ENCODE results near the gene ABCG1.

ABCG1 gene

DNA sequence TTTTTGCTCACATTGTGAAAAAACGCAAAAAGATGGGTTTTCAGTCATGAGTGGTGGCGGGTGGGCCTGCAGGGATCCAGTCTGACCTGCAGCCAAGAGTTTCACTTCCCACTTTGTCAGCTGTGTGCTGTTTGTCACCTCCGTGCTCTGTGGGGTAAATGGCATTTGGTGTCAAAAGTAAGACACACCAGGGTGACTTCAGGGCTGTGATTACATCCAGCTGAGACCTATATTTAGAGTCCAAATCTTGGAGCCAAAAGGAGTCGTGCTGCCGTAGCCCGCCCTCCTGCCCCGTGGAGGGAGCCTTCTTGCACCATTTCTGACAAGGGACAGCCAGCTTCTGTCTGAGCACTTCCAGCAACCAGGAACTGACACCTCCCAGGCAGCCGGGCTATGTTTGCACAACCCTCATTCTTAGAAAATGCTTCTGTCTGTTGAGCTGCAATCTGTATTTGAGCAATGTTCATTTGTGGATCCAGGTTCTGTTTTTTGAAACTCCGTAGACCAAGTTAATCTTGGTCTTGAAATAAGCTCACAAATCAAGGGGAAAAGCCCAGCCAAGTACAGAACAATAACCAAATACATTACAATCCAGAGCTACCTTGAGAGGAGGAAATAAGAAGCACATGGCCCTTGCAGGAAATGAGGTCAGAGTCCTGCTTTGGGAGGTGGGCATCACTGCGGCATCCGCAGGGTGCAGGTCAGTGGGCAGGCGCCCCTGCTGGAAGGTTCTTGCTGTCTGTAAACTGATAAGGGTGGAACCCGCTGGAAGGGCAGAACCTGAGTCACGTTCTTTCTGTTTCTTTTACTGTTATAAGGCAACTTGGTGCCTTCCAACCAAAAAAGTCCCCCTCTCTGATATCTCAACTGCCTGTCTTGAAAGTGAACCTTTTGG lies 14.4 kb downstream of the ABCG1 start:
- DNase-seq, result peak; percentile 12

DNA sequence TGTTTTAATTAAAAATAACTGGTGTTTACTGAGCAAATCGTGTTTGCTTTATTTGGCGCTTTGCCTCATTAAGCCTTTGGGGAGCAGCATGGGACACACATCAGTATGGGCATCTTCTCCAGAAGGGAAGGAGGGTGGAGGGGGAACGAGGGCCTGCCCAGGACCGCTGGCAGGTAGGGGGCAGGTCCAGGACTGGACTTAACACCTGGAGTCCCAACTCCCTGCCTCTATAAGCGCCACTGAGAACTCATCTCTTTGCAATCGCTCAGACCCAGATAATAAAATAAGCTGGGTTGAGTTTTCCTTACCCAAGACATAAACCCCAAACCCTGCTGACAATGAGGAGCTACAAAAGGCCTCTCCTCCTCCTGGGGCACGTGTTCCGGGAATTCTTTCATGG lies 15.1 kb downstream of the ABCG1 start:
- DNase-seq, result no peak

DNA sequence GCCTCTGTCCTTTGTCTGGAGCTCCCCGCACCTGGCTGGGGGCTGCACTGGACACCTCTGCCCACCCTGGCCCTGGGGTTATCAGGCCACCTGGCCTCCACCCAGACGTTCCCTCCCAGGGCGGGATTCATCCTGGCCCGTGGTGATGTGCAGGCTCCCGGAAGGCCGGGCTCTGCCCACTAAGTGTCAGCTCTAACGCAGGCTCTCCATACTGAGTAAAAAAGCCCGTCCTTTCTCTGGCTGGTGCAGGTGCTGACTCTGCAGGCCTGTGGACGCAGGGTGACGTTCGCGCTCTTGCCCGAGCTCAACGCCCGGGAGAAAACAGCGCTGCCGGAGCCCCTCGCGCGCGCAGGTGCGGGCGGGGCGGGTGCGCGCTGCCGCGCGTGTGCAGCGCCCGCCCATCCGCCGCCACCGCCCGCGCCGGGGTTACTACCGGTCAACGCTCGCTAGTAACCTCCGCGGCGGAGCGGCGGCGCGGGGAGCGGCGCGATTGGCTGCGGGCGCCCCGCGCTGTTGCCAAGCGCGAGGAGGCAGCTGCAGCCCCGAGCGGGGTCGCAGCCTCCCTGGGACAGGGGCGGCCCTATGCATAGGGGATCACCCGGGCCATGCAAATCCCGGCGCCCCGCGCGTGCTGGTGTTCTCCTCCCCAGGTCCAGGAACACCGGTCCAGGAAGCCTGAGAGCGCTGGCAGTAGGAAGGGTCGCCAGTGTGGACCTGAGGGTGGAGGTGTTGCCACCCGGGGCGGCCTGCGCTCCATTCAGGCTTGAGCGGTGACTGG lies 15.7 kb downstream of the ABCG1 start:
- DNase-seq, result peak; percentile 9

DNA sequence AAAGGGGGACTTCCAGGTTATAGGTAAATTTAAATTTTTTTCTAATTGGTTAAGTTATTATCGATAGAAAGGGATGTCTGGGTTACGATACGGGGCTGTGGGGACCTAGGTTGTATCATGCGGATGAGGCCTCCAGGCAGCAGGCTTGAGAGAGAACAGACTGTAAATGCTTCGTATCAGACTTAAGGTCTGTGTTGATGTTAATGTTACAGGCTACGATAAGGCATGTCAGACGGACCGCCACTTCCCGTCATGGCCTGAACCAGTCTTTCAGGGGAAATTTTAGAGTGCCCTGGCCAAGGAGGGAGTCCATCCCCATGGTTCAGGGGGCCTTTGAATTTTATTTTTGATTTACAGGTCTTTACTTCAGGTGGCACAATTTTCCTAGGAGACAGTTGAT lies 16.7 kb downstream of the ABCG1 start:
- no peak for DNase-seq

DNA sequence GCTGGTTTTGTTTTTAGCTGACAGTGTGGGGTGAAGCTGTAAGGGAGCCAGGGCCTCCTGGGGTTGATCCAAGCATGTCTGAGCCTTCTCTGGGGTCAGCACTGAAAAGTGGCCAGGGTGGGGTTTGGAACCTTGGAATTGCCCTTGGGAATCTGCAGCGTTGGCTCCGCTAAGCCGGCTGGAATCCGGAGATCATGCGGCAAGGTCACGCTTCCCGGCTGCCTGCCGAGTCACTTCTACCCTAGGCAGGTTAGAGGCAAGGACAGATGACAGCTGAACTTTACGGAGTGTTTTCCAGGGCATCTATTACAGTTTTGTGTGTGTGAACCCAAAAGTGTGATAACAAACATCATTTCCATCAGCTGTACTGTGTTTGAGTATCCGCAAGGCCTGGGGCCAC lies 17.1 kb downstream of the ABCG1 start:
- no peak for DNase-seq

DNA sequence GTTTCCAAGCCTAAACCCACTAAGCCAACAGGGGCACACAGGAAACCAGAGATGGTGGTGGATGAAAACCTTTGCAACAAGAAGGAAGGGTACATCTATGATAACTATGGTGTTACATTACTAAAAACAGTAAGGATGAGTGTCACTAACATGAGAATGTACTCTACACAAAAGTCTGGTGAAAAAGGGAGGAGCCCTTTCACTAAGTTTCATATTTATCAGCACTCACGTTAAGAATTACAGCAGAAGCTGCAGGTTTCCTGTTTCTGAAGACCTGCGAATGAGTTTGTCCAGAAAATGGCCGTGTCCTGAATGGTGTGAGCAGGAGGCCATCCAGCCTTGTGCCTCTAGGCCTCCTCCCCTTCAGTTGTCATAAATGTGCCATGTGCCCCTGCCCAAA lies 17.8 kb downstream of the ABCG1 start:
- DNase-seq, result no peak

DNA sequence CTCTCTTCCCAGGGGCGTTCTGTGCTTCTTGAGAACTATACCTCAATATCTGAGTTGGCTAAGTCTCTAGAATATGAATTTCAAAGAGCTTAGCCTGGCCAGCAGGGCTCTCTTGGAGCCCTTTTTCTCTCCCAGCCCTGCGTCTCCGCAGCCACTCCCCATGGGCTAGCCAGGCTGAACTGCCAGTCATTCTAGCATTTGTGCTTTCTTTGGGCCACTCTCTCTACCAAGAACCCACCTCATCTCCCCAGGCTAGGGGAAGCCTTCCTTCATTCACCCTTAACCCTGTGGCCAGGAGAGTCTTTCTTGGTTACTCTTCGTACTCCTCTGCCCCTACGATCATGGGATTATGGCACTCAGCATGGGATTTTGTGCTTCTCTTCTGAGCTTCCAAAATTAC lies 18.2 kb downstream of the ABCG1 start:
- no peak for DNase-seq

DNA sequence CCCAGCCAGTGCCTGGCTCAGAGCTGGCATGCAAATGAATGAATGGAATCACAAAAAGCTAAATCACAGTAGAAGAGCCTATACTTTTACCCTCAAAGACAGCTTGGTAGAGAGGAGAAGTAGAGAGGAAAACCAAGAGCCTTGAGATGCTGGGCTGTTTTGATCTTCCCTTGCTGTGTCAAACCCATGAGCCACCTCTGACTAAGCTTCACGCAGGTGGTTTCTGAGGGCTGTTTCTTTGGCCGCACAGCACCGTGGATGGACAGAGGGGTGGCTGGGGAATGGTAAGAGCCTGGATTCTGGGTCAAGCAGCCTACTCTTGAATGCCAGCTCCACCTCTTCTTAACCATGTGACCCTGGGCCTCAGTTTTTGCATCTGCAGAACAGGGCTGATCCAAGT lies 18.6 kb downstream of the ABCG1 start:
- DNase-seq, result no peak

DNA sequence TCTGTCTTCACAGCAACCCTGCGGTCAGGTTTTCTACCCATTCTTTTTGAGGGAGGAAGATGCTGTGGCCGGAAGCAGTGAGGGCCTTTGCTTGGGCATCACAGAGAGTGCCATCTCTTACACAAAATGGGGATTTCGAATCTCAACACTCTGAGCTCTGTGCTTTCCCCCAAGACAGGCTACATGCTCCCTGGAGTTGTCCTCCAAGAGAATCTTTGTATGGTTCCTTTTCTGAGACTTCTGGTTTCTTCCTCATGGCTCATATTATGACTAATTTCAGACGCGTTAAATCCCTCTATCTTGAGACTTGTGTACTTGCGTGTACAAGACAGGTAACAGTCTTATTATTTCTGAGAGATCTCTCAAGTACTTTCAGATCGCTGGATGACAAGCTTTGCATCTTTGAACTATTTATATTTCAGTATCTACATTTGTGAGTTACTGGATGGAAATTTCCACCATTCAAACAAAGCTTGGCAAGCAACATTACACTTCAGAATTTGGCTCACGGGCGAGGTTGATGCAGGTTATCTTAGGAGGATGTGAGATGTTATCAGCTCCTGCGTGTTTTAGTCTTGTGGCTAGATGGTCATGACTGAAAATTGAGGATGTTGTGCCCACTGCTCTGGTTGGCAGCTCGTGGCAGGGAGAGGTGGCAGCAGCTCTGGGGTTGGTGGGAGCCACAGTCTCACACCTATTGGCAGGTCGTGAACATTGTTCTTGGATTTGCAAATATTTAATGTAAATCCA lies 19.4 kb downstream of the ABCG1 start:
- DNase-seq, result no peak

DNA sequence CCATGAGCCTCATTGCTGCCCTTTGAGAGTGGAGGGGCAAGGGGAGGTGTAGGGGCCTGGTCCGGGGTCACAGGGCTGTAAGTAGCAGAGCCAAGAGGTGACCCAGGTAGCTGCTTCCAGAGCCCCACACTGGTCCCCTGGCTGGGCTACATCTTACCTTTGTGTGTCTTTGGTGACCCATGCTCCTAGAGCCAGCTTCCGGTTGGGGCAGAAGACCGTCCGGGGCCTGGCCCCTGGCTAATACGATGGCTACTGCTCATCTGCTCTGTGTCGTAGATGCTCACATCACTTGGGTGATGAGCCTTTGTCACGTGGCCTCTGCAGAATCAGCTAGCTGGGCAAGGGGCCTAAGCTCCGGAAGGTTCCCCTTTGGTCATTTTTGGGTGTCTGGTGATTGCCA lies 20.6 kb downstream of the ABCG1 start:
- no peak for DNase-seq

DNA sequence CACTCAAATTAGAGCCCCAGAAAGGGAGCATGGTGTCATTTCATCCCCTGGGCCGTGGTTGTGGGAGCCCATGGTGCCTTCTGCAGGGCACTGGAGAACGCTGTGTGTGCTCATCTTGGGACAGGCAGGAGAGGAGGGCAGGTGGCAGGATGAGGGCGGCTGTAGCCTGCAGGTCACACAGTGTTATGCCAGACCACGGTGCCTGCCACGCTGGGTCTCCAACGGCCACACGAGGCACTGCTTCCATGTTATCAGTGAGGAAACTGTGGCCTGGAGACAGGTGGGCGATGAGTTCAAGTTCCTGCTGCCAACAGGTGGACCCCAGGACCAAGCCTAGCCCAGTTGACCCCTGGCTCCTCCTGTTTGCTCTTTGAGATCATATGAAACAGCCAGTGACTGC lies 21.0 kb downstream of the ABCG1 start:
- DNase-seq, result no peak

DNA sequence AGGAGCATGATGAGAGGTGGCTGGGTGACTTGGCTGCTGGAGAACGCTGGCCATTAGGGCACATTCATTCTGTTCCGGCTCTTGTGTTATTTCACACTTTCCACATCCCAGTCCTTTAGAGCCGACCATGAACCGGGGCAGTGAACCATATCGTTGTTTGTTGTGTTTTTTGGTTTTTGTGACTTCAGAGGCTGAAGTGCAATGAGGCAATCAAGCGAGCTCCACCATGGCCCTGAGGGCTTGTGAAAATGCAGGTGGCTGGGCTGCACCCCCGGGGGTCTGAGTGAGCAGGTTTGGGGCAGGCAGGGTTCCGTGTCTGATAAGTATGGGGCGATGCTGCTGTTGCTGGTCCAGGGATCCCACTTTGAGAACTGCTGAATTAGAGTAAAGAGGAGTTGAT lies 23.7 kb downstream of the ABCG1 start:
- DNase-seq, result no peak

DNA sequence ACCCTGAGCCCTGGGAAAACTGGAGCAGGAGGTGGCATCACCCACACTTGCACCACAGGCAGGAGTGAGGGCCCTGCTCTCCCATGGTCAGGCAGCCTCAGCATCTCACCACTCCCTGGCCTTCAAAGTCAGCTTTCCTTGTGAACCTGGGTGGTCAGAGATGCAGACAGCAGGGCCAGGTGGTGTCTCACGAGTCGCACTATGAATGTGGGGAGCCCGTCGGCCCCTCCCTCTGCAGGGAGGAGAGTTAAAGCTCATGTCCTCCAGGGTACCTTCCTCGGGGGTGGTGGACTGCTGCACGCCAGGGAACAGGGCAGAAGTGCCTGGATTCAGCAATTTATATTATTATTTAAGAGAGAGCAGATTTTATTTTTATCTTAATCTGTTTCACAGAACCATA lies 24.1 kb downstream of the ABCG1 start:
- DNase-seq, result no peak

DNA sequence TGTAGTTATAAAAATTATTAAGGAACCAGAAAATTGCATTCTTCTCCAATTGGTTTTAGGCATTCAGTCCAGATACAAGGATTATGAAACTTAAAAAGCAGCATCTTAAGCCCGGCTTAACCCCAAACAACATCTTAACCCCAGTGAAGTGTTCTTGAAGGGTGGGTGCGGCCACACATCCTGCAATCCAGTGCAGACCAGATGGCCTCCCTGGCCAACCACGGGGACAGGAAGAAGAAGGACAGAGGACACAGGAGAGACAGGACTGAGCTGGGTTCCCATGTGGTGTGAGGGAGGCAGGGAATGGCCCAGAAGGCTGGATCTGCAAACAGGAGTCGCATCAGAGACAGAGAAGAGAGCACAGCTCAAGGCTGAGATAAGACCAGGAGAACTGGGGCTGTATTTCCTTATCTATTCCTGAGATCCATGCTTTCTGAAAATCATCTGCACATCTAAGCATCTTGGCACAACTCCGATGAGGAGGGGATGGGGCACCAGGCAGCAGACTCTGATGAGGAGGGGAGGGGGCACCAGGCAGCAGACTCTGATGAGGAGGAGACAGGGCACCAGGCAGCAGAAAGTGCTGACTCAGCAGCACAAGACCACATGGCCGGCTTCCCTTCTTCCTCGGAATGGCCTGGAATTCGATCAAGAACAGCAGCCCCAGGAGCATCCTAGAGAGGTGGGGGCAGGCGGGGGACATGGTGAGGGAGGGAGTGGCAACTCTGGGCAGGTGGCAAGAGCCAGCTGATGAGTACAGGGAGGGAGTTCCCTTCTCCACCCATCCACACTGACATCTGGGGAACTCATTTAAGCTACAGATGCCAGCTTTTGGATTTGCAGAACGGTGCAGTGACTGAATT lies 26.6 kb downstream of the ABCG1 start:
- no peak for DNase-seq

DNA sequence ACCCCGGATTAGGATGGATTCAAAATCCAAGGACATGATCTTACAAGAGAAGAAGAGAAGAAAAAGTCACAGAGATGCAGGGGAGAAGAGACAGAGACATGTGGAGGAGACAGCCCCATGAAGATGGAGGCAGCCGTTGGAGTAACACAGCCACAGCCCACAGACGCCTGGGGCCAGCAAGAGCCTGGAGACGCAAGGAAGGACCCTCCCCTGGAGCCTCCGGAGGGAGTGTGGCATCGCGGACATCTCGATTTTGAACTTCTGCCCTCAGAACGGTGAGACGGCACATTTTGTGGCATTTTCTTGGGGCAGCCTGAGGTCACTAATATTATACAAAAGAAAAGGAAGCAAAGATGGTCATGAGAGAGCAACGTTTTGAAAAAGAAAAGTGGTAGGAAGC lies 28.8 kb downstream of the ABCG1 start:
- DNase-seq, result no peak

DNA sequence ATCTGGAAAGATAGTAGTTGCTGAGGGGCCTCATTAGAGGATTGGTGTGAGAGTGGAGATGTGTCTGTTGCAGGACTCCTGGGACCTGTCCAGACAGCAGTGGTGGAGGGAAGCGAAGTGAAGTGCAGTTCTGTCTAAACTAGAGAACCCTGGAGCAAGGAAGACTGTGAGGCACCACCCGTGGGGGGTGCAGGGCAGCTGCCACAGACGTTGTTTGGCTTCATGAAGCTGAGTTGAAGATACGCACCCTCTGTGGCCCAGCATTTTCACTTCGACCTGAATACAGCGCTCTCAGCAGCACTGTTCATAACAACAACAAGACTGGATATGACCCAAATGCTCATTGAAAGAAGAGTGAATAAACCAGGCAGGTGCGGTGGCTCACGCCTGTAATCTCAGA lies 29.3 kb downstream of the ABCG1 start:
- no peak for DNase-seq

DNA sequence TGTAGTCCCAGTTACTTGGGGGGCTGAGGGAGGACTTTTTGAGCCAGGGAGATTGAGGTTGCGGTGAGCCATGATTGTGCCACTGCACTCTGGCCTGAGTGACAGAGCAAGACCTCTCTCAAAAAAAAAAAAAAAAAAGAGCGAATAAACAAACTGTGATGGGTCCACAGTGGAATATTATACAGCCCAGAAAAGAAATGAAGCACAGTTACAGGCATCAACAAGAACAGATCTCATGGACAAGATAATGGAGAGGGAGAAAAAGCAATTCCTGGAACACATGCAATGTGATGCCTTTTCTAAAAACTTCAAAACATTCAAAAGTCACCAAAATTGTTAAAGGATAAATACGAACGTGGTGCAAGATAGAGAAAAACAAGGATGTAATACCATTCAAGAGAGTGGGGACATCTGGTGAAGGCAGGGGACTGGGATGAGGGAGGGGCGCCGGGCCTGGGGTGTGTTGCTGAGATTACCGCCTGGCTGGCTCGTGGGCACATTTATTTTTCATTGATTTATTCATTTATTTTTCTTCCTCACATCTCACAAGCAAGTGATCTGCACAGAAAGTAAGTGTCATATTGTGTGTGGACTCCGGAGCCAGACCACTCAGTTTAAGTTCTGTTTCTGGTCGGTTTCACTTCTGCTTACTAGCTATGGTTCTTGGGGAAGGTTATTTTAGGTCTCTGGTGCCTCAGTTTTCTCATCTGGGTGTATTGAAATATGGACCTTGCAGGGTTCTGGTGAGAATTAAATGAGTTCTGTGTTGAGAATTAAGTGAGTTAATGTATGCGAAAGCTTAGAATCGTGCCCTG lies 30.1 kb downstream of the ABCG1 start:
- DNase-seq, result no peak

DNA sequence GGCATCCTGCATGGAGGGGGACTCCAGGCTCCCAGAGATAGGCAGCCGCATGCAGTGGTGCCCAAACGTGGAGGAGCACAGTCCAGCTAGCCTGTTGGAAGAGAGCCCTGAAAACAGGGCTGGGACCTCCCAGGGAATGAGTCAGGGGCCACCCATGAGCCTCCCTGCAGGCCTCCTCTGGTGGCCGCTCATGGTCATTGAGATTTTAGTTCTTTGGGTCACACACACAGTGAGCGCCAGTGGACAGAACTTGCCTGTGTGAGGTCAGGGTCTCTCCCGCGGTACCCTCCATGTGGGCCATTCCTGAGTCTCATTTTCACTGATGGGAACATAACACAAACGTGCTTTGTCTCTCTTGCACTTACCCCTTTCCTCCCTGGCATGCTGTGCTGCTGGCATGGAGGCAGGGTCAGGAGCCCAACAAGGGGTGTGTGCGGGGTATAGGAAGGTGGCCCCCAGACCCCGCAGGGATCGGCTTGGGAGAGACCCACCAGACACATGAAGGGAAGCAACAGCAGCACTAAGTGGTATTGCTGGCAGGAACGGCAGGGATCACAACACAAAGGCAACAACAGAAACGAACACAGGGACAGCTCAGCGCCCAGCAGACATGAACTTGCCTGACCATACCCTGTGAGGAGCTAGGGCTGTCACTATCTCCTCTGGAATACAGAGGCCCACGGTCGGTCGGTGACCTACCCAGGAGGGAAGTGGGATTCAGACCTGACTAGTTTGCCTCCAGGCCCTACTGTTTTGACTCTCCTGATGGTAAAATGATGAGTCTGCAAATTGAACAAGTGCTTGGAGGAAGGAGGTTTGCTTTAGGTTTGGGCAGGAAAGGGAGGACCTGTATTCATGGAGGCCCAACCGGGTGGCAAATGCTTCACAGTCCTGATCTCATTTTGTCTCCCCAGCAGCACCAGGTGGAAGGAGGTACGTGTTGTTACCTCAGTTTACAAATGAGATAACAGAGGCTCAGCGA lies 31.8 kb downstream of the ABCG1 start:
- no peak for DNase-seq

DNA sequence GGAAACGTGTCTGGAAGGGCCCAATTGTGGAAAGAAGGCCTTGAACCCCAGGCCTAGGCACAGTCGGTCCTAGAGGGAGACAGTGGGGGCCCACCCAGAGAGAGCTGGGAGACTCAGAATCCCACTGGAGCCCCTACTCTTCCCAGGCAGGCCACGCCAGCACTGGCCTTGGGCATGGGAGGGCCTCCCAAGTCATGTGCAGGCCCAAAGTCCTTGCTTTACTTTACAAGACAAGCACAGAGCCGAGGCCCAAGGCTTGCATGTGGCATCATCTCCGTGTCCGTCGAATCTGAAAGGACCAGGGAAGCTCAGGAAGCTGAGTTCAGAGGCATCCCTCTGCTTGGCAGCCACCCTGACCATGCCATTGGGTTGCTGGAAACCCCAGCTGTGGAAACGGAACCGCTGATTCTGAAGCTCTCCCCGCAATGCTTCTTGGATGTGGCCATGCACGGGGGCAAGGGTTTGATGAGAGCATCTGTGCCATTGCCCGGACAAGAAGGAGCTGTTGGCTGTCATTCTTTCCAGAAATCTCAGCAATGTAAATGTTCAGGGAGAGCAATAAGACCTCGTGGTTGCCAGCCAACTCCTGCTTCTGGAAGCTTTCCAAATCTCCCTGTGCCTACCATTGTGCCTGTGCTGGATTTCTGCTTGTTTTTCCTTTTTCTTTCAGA lies 32.8 kb downstream of the ABCG1 start:
- DNase-seq, result no peak

DNA sequence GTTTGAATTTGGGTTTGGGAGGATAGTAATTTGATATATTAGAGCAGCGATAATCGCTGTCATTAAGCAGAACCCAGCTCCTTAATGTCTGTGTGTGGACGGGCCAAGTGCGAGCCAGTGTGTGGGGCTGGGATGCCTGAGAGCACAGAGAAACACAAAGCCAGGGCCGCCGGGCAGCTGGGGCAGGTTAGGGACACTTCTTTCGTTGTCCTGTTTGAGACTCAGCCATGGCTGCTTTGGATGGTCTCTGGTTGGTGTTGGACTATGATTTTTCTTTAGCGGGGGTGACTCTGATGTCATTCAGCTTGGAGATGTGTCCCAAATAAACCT lies 33.4 kb downstream of the ABCG1 start:
- DNase-seq, result no peak

Data from fibroblast of skin of back (primary cell).